IMR-90 (cell line): ENCODE measurements around the gene GARS1. TPM values are rescaled to one million over a fixed set of nuclear protein-coding genes. Genes with fewer than 3 reads are reported as not detected.

ENCODE experiments used
- ATAC-seq: fragments of 200-7000 bp; cut with Tn5 transposase; 2 replicates; pipeline ENCODE4 v1.9.1; 2020; ENCODE audit warnings: low read depth, mild to moderate bottlenecking, moderate library complexity
- BruUV-seq: library from RNA; stranded (reverse); fragments of 400-500 nt; replicated peaks from 2 replicates; lab custom pipeline; 2021; lab: Mats Ljungman, UMichigan
- CTCF ChIA-PET: fragments of 300-600 bp; formaldehyde crosslinking; extraction: SDS; loops from one replicate; lab custom pipeline; 2021; ENCODE audit warnings: antibody characterized with exemption; lab: Yijun Ruan, JAX
- POLR2A ChIA-PET: fragments of 300-600 bp; sonication (Branson Sonifier 250); formaldehyde crosslinking; loops from one replicate; lab custom pipeline; 2022; ENCODE audit warnings: antibody characterized with exemption; ENCODE audit not compliant: unreplicated experiment; lab: Charles Lee
- DNase-seq: peaks from one replicate; pipeline ENCODE4 v3.0.0; 2013
- H2AFZ ChIP-seq: replicated peaks from 2 replicates; pipeline ENCODE3; 2013; ENCODE audit warnings: low read length, mild to moderate bottlenecking; ENCODE audit not compliant: poor library complexity
- H2AK5ac ChIP-seq: 2 replicates; pipeline ENCODE4 v1.6.1; 2013; ENCODE audit warnings: low read depth, low read length, inconsistent platforms
- H2AK9ac ChIP-seq: replicated peaks from 2 replicates; pipeline ENCODE3; 2013; ENCODE audit warnings: mild to moderate bottlenecking, low read depth, low read length, moderate library complexity; ENCODE audit not compliant: poor library complexity
- H2BK120ac ChIP-seq: 2 replicates; pipeline ENCODE4 v1.6.1; 2013; ENCODE audit warnings: low read depth, low read length, inconsistent platforms
- H2BK15ac ChIP-seq: 3 replicates; pipeline ENCODE4 v1.6.1; 2013; ENCODE audit warnings: low read depth, low read length, inconsistent platforms
- H2BK20ac ChIP-seq: 2 replicates; pipeline ENCODE4 v1.6.1; 2013; ENCODE audit warnings: low read depth, mild to moderate bottlenecking, inconsistent platforms, low read length, moderate library complexity
- H2BK5ac ChIP-seq: 2 replicates; pipeline ENCODE4 v1.6.1; 2013; ENCODE audit warnings: mild to moderate bottlenecking, low read depth, low read length, inconsistent platforms; ENCODE audit not compliant: poor library complexity, severe bottlenecking
- H3K14ac ChIP-seq: replicated peaks from 2 replicates; pipeline ENCODE4 v1.6.1; 2013; ENCODE audit warnings: low read depth, low read length, inconsistent platforms
- H3K18ac ChIP-seq: 2 replicates; pipeline ENCODE4 v1.6.1; 2013; ENCODE audit warnings: low read depth, low read length, control low read depth
- H3K23ac ChIP-seq: 2 replicates; pipeline ENCODE4 v1.6.1; 2013; ENCODE audit warnings: low read depth, low read length, inconsistent platforms
- H3K27ac ChIP-seq: 2 replicates; pipeline ENCODE4 v1.5.1; 2013; ENCODE audit warnings: mild to moderate bottlenecking, control low read depth, low read length; ENCODE audit not compliant: insufficient read depth
- H3K27me3 ChIP-seq: 2 replicates; pipeline ENCODE4 v1.6.1; 2013; ENCODE audit warnings: low read length; ENCODE audit not compliant: control insufficient read depth, insufficient read depth
- H3K36me3 ChIP-seq: 2 replicates; pipeline ENCODE4 v1.6.1; 2013; ENCODE audit warnings: low read length, mixed read lengths; ENCODE audit not compliant: control insufficient read depth, insufficient read depth
- H3K4ac ChIP-seq: 2 replicates; pipeline ENCODE4 v1.6.1; 2013; ENCODE audit warnings: low read depth, low read length, inconsistent platforms
- H3K4me1 ChIP-seq: 2 replicates; pipeline ENCODE4 v1.6.1; 2013; ENCODE audit warnings: low read length, mixed read lengths; ENCODE audit not compliant: control insufficient read depth, insufficient read depth
- H3K4me2 ChIP-seq: 2 replicates; pipeline ENCODE4 v1.6.1; 2013; ENCODE audit warnings: low read depth, mild to moderate bottlenecking, control low read depth, low read length, moderate library complexity
- H3K4me3 ChIP-seq: 2 replicates; pipeline ENCODE4 v1.5.1; 2013; ENCODE audit warnings: low read depth, mild to moderate bottlenecking, control low read depth, low read length, moderate library complexity; ENCODE audit not compliant: insufficient read depth
- H3K56ac ChIP-seq: 2 replicates; pipeline ENCODE4 v1.6.1; 2013; ENCODE audit warnings: low read length, inconsistent platforms; ENCODE audit not compliant: insufficient read depth; ENCODE audit errors: extremely low read depth
- H3K79me1 ChIP-seq, 2 experiments: 2 replicates each; pipeline ENCODE4 v1.6.1; 2013; ENCODE audit warnings: low read length in 2 of 2, inconsistent platforms in 1 of 2, low read depth in 1 of 2
- H3K9ac ChIP-seq: 2 replicates; pipeline ENCODE4 v1.6.1; 2013; ENCODE audit warnings: low read depth, low read length, control low read depth
- H3K9me1 ChIP-seq: 2 replicates; pipeline ENCODE4 v1.6.1; 2013; ENCODE audit warnings: low read length, inconsistent platforms; ENCODE audit not compliant: insufficient read depth
- H3K9me3 ChIP-seq: 2 replicates; pipeline ENCODE4 v1.6.1; 2013; ENCODE audit warnings: low read length; ENCODE audit not compliant: control insufficient read depth, insufficient read depth
- H4K20me1 ChIP-seq: 2 replicates; pipeline ENCODE4 v1.6.1; 2013; ENCODE audit warnings: low read length, inconsistent platforms; ENCODE audit not compliant: insufficient read depth
- H4K5ac ChIP-seq: 2 replicates; pipeline ENCODE4 v1.6.1; 2013; ENCODE audit warnings: mild to moderate bottlenecking, low read depth, low read length, control low read depth
- H4K8ac ChIP-seq, 2 experiments: 2 replicates each; pipeline ENCODE4 v1.6.1; 2013; ENCODE audit warnings: low read depth in 2 of 2, low read length in 2 of 2, control low read depth in 1 of 2, inconsistent platforms in 1 of 2
- H4K91ac ChIP-seq: 2 replicates; pipeline ENCODE4 v1.6.1; 2013; ENCODE audit warnings: low read depth, low read length, inconsistent platforms; ENCODE audit not compliant: insufficient read depth
- CTCF ChIP-seq: conservative IDR thresholded peaks from 2 replicates; pipeline ENCODE4 v1.5.1; 2012; ENCODE audit warnings: mild to moderate bottlenecking, low read depth, low read length, improper control_type of control experiment
- MAFK ChIP-seq: IDR thresholded peaks from 2 replicates; pipeline ENCODE4 v1.6.1; 2012; ENCODE audit warnings: low read depth, low read length, improper control_type of control experiment
- MXI1 ChIP-seq: IDR thresholded peaks from 2 replicates; pipeline ENCODE4 v1.6.1; 2012; ENCODE audit warnings: low read depth, mild to moderate bottlenecking, low read length, moderate library complexity, borderline replicate concordance
- NFE2L2 ChIP-seq: fragments of 150-350 bp; IDR thresholded peaks from 2 replicates; pipeline ENCODE4 v1.6.1; 2016; ENCODE audit warnings: low read depth, mild to moderate bottlenecking, low read length
- RAD21 ChIP-seq: IDR thresholded peaks from 2 replicates; pipeline ENCODE4 v1.6.1; 2012; ENCODE audit warnings: low read length, improper control_type of control experiment
- WGBS, 2 experiments: methylation state at CpG; one replicate each; pipeline versions ENCODE4 v1.1.5 to v1.1.7; 2013; ENCODE audit warnings: missing lambda C conversion rate in 2 of 2; ENCODE audit not compliant: insufficient read length in 1 of 2; ENCODE audit errors: extremely low coverage in 2 of 2; 5-methylcytosine and 5-hydroxymethylcytosine counted together
- dilution Hi-C: fragments of 300-500 bp; cut with HindIII; formaldehyde crosslinking; loops from one replicate; pipeline ENCODE4 v1.14.3; 2018; ENCODE audit warnings: low sequenced_read_pairs; ENCODE audit not compliant: unreplicated experiment
- in situ Hi-C: fragments of 300-500 bp; cut with MboI; formaldehyde crosslinking; loops from 3 replicates; pipeline ENCODE4 v1.14.3; 2019; ENCODE audit warnings: low sequenced_read_pairs, inconsistent platforms, mixed read lengths
- intact Hi-C: fragments of 100-400 bp; cut with micrococcal nuclease; formaldehyde crosslinking; loops from 2 replicates; pipeline ENCODE4 v1.10.0; 2022
- polyA plus RNA-seq, 3 experiments: library from polyadenylated mRNA; depleted of rRNA; stranded (reverse); fragments of >200 nt; gene quantifications; 2 replicates each; pipeline ENCODE4 v1.2.3, GENCODE V29; 2012; ENCODE audit warnings: low replicate concordance in 1 of 3
- total RNA-seq: library from RNA; depleted of rRNA; stranded (reverse); fragments of >200 nt; gene quantifications from 2 replicates; pipeline ENCODE4 v1.2.3, GENCODE V29; 2012

The GARS1 gene
- total and polyA plus RNA-seq, 2 of the 4 experiments (the other 2 are of a cell fraction) = 105 to 551 TPM

DNA sequence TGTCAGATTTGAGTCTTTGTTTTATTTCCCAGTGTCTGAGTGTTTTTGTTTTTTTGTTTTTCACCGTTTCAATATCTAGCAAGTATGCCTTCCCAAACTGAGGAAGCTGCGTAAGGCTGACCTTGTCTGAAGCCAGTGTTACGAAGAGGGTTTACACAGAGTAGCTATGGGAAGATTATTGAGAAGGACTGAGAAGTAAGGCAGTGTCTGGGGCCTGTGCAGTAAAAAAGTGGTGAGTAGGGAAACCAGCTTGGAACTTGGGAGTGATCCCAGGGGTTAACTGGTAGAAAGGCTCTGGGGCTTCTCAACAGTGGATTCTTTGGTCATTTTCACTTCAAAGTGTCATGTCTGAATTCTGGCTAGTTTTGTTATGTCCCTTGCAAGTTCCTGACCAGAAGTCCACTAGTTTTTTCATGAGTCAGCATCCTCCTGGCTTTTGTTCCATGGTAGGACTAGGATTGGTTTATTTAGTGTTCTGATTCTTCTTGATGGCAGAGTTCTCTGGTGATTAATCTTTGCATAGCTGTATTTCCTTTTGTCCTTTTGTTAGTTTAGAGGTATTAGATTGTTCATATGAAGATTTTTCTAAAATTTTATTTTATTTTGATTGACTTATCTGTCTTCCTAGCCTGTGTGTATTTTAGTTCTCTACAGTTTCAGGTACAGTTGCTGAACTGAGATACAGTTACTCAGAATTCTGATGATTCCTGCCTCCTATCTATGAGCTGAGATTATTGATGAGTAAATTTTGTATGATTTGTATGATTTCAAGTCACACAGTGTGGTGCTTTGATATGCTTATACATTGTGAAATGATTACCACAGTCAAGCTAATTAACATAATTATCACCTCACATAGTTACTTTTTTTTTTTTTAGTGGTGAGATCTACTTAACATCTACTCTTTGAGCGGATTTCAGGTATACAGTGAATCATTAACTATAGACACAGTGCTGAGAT, 19.0 kb downstream of the GARS1 start:
- Histone ChIP-seq H3K79me1 (peaks cover 30 to 48% of the 10 kb centered on the region in 2 experiments), H3K4me2 (no peak overlapping the region), H3K9me3 (no peaks in the 10 kb centered on the region), H3K9me1 (peaks cover 4% of the 10 kb centered on the region; the same call in 1 of the 2 replicates), H2BK120ac (no peak overlapping the region), H4K91ac (no peak overlapping the region), H3K18ac (no peak overlapping the region), H3K14ac (no peak overlapping the region), H3K23ac (no peak overlapping the region), H2BK5ac (no peak overlapping the region), H2BK20ac (no peak overlapping the region), H2BK15ac (no peak overlapping the region), H3K9ac (no peak overlapping the region), H2AK9ac (no peak overlapping the region), H4K5ac (0 out of 2 replicates have a peak overlapping the region, but pooled peaks have one; percentile 23), H2AFZ (no peak overlapping the region), H3K4me3 (no peak overlapping the region), H2AK5ac (no peak overlapping the region), H4K20me1 (peaks cover 69% of the 10 kb centered on the region; the same call in 1 of the 2 replicates), H3K4me1 (peaks cover 2% of the 10 kb centered on the region; the same call in 1 of the 2 replicates), H3K27ac (no peak overlapping the region), H3K27me3 (no peaks in the 10 kb centered on the region), H3K56ac (no peak overlapping the region), H3K4ac (no peak overlapping the region), H3K36me3 (peaks cover 58% of the 10 kb centered on the region), H4K8ac (no peak overlapping the region)
- intact Hi-C loops (no loop called here), in situ Hi-C loops (no loop called here), dilution Hi-C loops (no loop called here)
- POLR2A ChIA-PET = no interaction called here
- no TSS peak for BruUV-seq
- ATAC-seq (no peak; the same call in 1 of the 2 replicates), DNase-seq (no peak)
- TF ChIP-seq MAFK = peak; percentile 95
- TF ChIP-seq CTCF = no peak
- TF ChIP-seq MXI1 = no peak
- no peak for TF ChIP-seq RAD21
- no peak for TF ChIP-seq NFE2L2
- CTCF ChIA-PET = interaction anchor here (0.6 kb wide), 1 partner anchor 509 kb away, joined by 4 read pairs; no protein-coding TSS in a partner anchor
- 100% methylated on average over 1 of the region's 4 CpGs; no CpG with 5 or more reads in 1 of the 2 experiments for WGBS, 2 experiments
